GM23248 (cell line): ENCODE data around the gene COMMD1.
"Not testable (repeated sequence)": the region's sequence is repeated elsewhere in the genome, so short reads cannot be mapped to it uniquely, and the experiment has no call there.

ENCODE experiments used
- EZH2 ChIP-seq: fragments of 200-600 bp; sonication (generic); IDR thresholded peaks from 2 replicates; pipeline ENCODE4 v1.6.1; 2018; ENCODE audit warnings: antibody characterized with exemption, mild to moderate bottlenecking; ENCODE audit not compliant: insufficient read depth, poor library complexity, severe bottlenecking
- EZH2phosphoT487 ChIP-seq: fragments of 200-600 bp; sonication (generic); IDR thresholded peaks from 2 replicates; pipeline ENCODE4 v1.6.1; 2018; ENCODE audit warnings: antibody characterized with exemption, moderate library complexity, mild to moderate bottlenecking, low read depth; ENCODE audit not compliant: insufficient read depth

GRCh38 chr2:61954856-61955255 lies 49.4 kb downstream of the COMMD1 start:
- TF ChIP-seq EZH2, EZH2phosphoT487: not testable (repeated sequence)
